Esophagus squamous epithelium (tissue), 4 donors: Measurements from ENCODE around the gene OPCML.

Source experiments
- CTCF ChIP-seq, 6 experiments: fragments of 450-650 bp in 4 of 6; fragments of 200-600 bp in 2 of 6; sonication (generic) in 2 of 6; IDR thresholded peaks; one replicate each; pipeline ENCODE4 v1.5.1; 2016 to 2019; ENCODE audit warnings: antibody characterized with exemption in 6 of 6, mild to moderate bottlenecking in 4 of 6, moderate library complexity in 4 of 6
- POLR2A ChIP-seq, 4 donors: fragments of 450-650 bp; IDR thresholded peaks; one replicate each; pipeline ENCODE4 v1.6.1; 2017; ENCODE audit warnings: antibody characterized with exemption in 4 of 4, mild to moderate bottlenecking in 4 of 4, moderate library complexity in 3 of 4

DNA sequence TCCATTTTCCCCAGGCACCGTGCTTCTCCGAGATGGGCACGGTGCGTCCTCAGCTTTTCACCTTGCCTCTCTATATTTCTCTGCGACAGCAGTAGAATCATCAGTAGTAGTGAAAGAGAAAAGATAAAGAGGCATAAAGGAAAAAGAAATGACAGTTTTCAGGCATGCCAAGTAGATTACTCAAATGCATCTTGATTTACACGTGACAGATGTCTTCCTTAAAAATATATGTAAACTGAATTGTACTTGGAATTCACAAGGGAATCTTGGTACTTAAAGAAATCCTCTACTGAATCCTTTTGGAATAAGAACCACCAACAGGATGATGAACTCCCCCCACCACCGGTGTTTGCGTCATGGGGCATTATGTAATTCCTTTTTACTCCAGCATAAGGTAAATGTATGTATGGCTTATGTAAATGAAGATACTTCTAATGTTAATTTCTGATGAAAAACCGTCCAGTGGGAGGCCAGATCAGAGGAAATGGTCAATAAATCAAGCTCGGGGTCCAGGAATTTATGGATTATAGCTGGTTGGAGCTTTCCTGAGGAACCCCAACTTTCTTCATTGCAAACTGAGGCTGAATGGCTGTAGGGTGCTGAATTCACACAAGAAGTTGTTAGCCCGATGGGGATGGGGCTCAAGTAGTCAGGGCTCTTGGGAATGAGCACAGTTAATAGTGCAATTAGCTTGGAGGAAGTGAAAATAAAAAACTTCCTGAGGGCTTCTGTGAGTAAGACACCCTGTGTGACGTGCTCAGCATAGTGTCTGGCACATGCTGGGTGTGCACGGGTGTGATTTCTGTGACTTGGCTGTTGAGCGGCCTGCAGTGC is 630.4 kb downstream of the OPCML start:
- no peak for TF ChIP-seq CTCF (IDR thresholded peaks at IDR 0.05)
- no peak for TF ChIP-seq POLR2A (IDR thresholded peaks at IDR 0.05)
